Neural progenitor cell (in vitro differentiated cells): ENCODE data around the gene SLC25A47.

Experiments used
- CTCF ChIP-seq: fragments of 200-600 bp; sonication (generic); IDR thresholded peaks from 2 replicates; pipeline ENCODE4 v1.5.1; 2017; ENCODE audit warnings: antibody characterized with exemption, mild to moderate bottlenecking
- EZH2 ChIP-seq: fragments of 200-600 bp; sonication (generic); IDR thresholded peaks from 2 replicates; pipeline ENCODE4 v1.6.1; 2017; ENCODE audit warnings: antibody characterized with exemption, mild to moderate bottlenecking, moderate library complexity
- EZH2phosphoT487 ChIP-seq: fragments of 200-600 bp; sonication (generic); IDR thresholded peaks from 2 replicates; pipeline ENCODE4 v1.6.1; 2017; ENCODE audit warnings: antibody characterized with exemption

- no peak for TF ChIP-seq CTCF
- no peak for TF ChIP-seq EZH2phosphoT487
- no peak for TF ChIP-seq EZH2
These were observed 8.4 kb upstream of the SLC25A47 start for GRCh38 chr14:100314724-100315123.
